LNCAP (cell line): ENCODE data around the gene HNRNPUL1.

Experiments
- CTCF ChIP-seq: fragments of 450-650 bp; IDR thresholded peaks from 2 replicates; pipeline ENCODE4 v1.5.1; 2017; ENCODE audit warnings: mild to moderate bottlenecking

The HNRNPUL1 gene

GRCh38 chr19:41303954-41304353 is 39.8 kb downstream of the HNRNPUL1 start:
- TF ChIP-seq CTCF, result no peak

GRCh38 chr19:41304706-41305483 is 40.7 kb downstream of the HNRNPUL1 start:
- TF ChIP-seq CTCF, result no peak

DNA sequence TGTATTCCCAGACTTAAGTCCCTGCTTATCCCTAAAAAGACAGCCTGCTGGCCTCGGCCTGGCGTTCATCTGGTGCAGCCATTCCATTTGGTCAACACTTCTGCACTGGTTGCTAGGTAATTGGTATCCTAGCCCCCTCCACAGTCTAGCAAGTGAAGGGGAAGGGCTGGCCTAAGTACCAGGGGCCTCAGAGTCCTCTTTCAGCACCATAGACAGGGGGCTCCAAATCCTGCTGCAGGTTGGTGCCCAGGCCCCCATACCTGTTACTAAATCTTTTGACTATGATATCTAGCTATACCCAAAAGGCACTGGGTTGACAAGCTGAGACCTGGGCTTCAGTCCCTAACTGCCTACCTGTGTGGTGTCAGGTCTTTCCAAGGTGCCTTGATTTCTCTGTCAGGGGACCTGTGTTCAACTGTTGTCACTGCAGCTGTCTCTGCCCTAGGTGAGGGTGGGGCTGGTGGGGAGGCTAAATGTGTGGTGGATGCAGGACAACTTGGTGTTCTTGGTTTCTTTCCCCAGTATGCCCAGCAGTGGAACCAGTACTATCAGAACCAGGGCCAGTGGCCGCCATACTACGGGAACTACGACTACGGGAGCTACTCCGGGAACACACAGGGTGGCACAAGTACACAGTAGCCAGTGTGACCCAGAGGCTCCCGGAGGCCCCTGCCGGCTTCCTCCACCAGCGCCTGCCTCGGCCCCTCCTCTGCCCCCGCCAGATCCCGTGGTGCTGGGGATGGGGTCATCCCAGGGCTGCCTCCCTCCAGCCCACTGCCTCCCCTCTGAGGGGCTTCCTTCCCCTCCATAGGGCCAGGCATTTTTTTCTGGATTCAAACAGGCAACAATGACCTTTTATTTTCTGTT is 42.0 kb downstream of the HNRNPUL1 start:
- TF ChIP-seq CTCF, result no peak

DNA sequence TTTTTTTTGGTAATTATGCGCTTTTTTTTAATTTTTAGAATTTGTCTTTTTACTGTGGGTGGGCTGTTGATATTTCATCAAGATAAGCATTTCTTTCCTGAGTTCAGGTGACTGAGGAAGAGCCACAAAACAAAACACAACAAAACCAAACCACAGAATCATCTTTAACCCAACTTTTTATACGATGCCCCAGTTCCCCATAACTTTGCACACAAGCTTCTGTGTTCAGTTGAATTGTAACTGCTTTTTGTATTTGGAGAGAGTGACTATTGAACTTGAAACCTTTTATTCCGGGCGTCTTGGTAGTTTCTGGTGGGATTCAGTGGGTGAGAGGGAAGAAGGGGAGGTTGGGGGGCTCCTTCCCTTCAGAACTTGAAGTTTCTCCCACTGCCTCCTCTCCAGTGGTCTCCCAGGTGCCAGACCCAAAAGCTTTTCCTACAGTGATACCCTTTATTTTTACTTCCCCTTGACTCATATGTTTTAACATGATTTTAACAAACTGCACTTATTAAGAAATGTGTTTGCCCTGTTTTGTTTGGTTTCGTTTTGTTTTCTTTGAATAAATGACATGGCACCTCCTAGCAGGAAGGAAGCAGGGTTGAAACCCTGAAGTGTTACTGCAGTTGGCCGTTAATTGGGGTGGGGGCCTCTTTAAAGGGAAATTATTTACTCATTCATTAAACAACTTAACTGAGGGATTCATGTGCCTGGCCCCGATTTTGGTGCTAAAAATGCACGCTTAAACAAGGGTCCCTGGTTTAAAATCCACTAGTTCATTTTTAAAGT is 43.1 kb downstream of the HNRNPUL1 start:
- TF ChIP-seq CTCF, result no peak

GRCh38 chr19:41307954-41308449 is 43.8 kb downstream of the HNRNPUL1 start:
- no peak for TF ChIP-seq CTCF

DNA sequence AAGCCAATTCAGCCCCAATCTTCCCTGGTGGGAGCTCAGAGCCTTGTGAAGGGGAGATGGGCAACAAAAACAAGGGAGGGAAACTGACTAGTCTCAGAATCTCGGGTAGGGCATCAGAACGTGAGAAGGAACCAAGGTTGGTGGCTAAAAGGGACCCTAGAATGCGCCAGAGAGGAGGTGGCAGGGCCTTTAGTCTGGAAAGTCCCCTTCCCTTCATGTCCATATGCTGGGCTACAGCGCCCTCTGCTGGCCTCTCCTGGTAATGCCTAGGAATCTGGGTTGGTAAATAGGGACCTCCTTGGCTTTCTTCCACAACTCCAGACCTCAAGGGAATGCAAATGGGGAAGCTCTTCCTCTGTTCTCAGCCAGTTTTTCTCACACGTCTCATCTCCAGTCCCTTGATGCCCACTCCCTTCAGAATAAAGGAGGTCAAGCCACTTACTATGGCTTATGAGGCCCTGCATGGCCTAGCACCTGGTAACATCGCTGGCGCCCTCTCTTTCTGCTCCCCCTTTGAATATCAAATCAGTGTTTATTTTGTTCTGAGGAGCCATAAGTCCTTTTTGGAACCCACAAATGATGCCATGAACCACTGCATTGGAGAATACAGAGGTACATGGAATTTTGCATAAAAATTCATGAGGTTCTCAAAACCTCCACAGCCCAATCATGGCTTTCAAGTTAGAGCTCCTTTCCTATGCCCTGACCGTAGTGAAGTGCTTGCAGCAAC is 44.4 kb downstream of the HNRNPUL1 start:
- peak; percentile 73 for TF ChIP-seq CTCF
